ENCODE measurements around the gene CHGA.

DNA sequence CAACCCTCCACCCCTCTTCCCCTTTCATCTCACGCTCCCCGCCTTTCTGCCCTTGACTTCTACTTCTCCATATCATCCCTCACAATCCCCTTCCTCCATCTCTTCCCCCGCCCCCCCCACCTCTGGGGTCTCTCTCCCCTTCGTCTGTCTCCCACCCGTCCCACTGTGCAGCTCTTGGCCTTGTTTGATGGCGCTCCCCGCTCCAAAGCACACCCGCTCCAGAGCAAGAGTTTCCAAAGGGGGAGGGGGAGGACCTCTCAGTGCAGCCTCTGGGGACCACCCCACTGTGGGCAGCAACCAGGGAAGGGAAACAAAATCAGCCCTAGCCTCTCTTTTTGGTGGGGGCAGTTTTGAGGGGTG lies 774 bp downstream of the CHGA start:
- no peak for TF ChIP-seq CTCF (conservative IDR thresholded peaks at IDR 0.05; ENCODE audit: low read length)
- no peak for TF ChIP-seq EZH2phosphoT487 (IDR thresholded peaks at IDR 0.05; ENCODE audit: borderline replicate concordance)
